Hepatocyte (in vitro differentiated cells): ENCODE data around the gene NOVA1. TPM values are rescaled to one million over a fixed set of nuclear protein-coding genes. Genes with fewer than 3 reads are reported as not detected.

ENCODE experiments used
- DNase-seq: peaks from one replicate; pipeline ENCODE4 v3.0.0-alpha.2; 2016; ENCODE audit warnings: low spot score
- H2AFZ ChIP-seq: fragments of 200-600 bp; sonication (generic); 2 replicates; pipeline ENCODE4 v1.6.0; 2016; ENCODE audit warnings: antibody characterized with exemption, mild to moderate bottlenecking
- H3K27ac ChIP-seq: fragments of 200-600 bp; sonication (generic); 2 replicates; pipeline ENCODE4 v1.5.1; 2016; ENCODE audit warnings: mild to moderate bottlenecking
- H3K27me3 ChIP-seq: fragments of 200-600 bp; sonication (generic); 2 replicates; pipeline ENCODE4 v1.6.1; 2016
- H3K36me3 ChIP-seq: fragments of 200-600 bp; sonication (generic); replicated peaks from 2 replicates; pipeline ENCODE4 v1.5.1; 2016; ENCODE audit warnings: low read depth; ENCODE audit not compliant: insufficient read depth
- H3K4me1 ChIP-seq: fragments of 200-600 bp; sonication (generic); 2 replicates; pipeline ENCODE4 v1.5.1; 2016; ENCODE audit warnings: mild to moderate bottlenecking, moderate library complexity; ENCODE audit not compliant: insufficient read depth
- H3K4me2 ChIP-seq: fragments of 200-600 bp; sonication (generic); 2 replicates; pipeline ENCODE4 v1.6.0; 2016
- H3K4me3 ChIP-seq: fragments of 200-600 bp; sonication (generic); 2 replicates; pipeline ENCODE4 v1.5.1; 2016; ENCODE audit warnings: mild to moderate bottlenecking
- H3K79me2 ChIP-seq: fragments of 200-600 bp; sonication (generic); 2 replicates; pipeline ENCODE4 v1.6.0; 2017; ENCODE audit warnings: mild to moderate bottlenecking
- H3K9me2 ChIP-seq: fragments of 200-600 bp; sonication (generic); replicated peaks from 2 replicates; pipeline ENCODE4 v1.6.0; 2017; ENCODE audit warnings: mild to moderate bottlenecking; ENCODE audit not compliant: insufficient read depth
- H3K9me3 ChIP-seq: fragments of 200-600 bp; sonication (generic); 2 replicates; pipeline ENCODE4 v1.5.1; 2016; ENCODE audit warnings: low read depth, mild to moderate bottlenecking
- H4K20me1 ChIP-seq: fragments of 200-600 bp; sonication (generic); 2 replicates; pipeline ENCODE4 v1.6.0; 2016; ENCODE audit warnings: mild to moderate bottlenecking; ENCODE audit not compliant: insufficient read depth, poor library complexity, severe bottlenecking
- EZH2 ChIP-seq: fragments of 200-600 bp; sonication (generic); IDR thresholded peaks from 2 replicates; pipeline ENCODE4 v1.6.1; 2016; ENCODE audit warnings: antibody characterized with exemption, mild to moderate bottlenecking, borderline replicate concordance
- EZH2phosphoT487 ChIP-seq: fragments of 200-600 bp; sonication (generic); IDR thresholded peaks from one replicate; pipeline ENCODE4 v1.6.1; 2018; ENCODE audit warnings: antibody characterized with exemption, mild to moderate bottlenecking, low read depth, moderate library complexity; ENCODE audit not compliant: unreplicated experiment, severe bottlenecking
- WGBS: methylation state at CpG from one replicate; pipeline ENCODE4 v1.1.6; 2016; ENCODE audit warnings: low lambda C conversion rate; ENCODE audit errors: missing lambda C conversion rate; 5-methylcytosine and 5-hydroxymethylcytosine counted together
- polyA plus RNA-seq: library from polyadenylated mRNA; unstranded; fragments of >200 nt; fragmentation: Nextera tagmentation; extraction: Ambion mirVana; gene quantifications from 2 replicates; pipeline ENCODE4 v1.2.1, GENCODE V29; 2016
- total RNA-seq: library from RNA; depleted of rRNA; stranded (reverse); fragments of >200 nt; gene quantifications from 2 replicates; pipeline ENCODE4 v1.2.3, GENCODE V29; 2014
- TF ChIP-seq, protein P1 (sequence below): fragments of 200-600 bp; sonication (generic); IDR thresholded peaks from 2 replicates; pipeline ENCODE4 v1.5.1; 2016; ENCODE audit warnings: antibody characterized with exemption, mild to moderate bottlenecking; ENCODE audit not compliant: poor library complexity

NOVA1 gene
- total and polyA plus RNA-seq, 2 experiments from 2014 or later, result 1.7 to 2.7 TPM

DNA sequence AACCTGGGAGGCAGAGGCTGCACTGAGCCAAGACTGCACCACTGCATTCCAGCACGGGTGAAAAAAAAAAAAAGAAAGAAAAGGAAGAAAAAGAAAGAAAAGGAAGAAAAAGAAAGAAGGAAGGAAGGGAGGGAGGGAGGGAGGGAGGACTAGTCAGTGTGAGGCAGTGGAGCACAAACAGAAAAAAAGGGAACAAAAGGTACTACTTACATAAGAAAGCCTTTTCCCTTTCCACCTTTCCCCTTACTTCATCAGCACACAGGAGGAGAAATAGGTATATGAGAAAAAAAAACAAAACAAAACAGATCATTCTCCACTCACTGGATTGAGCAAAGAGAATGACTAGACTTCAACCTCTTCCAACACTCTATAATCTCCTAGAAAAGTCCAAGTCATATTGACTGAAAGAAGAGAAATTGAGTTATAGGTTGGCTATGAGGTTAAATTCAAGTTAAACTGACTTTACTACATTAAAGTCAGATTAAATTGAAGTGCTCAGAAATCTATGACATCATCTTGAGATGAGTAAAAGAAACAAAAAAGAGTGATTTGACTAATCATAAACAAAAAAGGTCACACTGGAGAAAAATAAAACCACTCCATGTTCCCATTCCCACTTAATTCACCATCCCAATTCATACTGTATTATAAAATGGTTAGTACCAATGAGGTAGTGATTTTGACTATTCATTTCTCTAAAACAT is 43.6 kb downstream of the NOVA1 start:
- DNase-seq, result no peak
- Histone ChIP-seq H3K4me1 (no peaks in the 10 kb centered on the region), H3K27me3 (no peaks in the 10 kb centered on the region), H3K36me3 (no peaks in the 10 kb centered on the region), H3K4me2 (no peak overlapping the region), H3K27ac (no peak overlapping the region), H3K9me3 (no peaks in the 10 kb centered on the region), H4K20me1 (no peaks in the 10 kb centered on the region), H2AFZ (no peak overlapping the region), H3K79me2 (no peaks in the 10 kb centered on the region), H3K9me2 (no peaks in the 10 kb centered on the region), H3K4me3 (no peak overlapping the region)
- TF ChIP-seq EZH2phosphoT487, result no peak
- TF ChIP-seq, protein P1, sequence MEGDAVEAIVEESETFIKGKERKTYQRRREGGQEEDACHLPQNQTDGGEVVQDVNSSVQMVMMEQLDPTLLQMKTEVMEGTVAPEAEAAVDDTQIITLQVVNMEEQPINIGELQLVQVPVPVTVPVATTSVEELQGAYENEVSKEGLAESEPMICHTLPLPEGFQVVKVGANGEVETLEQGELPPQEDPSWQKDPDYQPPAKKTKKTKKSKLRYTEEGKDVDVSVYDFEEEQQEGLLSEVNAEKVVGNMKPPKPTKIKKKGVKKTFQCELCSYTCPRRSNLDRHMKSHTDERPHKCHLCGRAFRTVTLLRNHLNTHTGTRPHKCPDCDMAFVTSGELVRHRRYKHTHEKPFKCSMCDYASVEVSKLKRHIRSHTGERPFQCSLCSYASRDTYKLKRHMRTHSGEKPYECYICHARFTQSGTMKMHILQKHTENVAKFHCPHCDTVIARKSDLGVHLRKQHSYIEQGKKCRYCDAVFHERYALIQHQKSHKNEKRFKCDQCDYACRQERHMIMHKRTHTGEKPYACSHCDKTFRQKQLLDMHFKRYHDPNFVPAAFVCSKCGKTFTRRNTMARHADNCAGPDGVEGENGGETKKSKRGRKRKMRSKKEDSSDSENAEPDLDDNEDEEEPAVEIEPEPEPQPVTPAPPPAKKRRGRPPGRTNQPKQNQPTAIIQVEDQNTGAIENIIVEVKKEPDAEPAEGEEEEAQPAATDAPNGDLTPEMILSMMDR, result no peak
- no peak for TF ChIP-seq EZH2
- 80% methylated on average over 1 of the region's 1 CpG for WGBS

DNA sequence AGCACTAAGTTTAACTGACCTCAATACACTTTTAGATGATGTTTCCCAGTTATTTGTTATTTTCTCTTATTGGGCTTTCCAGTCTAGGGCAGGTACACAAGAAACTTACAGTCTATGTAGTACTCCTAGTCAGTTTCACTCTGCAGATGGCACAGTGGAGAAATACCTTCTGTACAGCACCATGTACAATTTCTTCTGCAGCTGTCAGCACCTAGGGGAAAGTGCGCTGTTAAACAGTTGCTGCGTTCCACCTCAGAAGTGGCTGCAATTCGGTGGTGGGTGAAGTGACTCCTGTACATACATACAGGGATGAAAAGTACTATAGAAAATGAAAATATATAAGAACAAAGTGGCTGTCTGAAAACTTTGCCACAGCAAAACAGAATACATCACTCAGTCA is 48.3 kb downstream of the NOVA1 start:
- Histone ChIP-seq H3K79me2 (no peaks in the 10 kb centered on the region), H3K27ac (no peak overlapping the region), H3K4me1 (no peaks in the 10 kb centered on the region), H3K9me2 (no peaks in the 10 kb centered on the region), H3K4me2 (no peak overlapping the region), H4K20me1 (no peaks in the 10 kb centered on the region), H3K4me3 (no peak overlapping the region), H3K9me3 (no peaks in the 10 kb centered on the region), H3K27me3 (no peaks in the 10 kb centered on the region), H3K36me3 (no peaks in the 10 kb centered on the region), H2AFZ (no peak overlapping the region)
- TF ChIP-seq, protein P1, result no peak
- no peak for TF ChIP-seq EZH2phosphoT487
- no peak for TF ChIP-seq EZH2
- WGBS, result 95% methylated on average over 3 of the region's 3 CpGs
- DNase-seq, result no peak

DNA sequence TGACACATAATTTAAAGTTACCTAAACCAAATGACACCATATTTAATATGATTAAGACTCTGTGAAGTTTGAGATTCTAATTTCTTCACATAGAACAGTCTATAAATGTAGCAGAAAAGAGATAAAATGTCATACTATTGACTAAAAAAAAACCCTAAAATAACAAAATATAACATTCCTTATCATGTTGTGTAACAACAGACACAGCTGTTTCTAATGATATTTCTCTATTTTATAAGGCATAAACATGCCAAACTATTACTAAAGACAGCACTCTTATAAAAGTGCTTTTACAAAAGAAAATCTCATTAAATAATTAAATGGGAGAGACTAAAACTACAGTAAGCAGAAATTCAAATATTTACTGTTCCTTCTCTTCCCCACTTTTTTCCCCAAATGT is 49.4 kb downstream of the NOVA1 start:
- no peaks in the 10 kb centered on the region for H3K9me3 ChIP-seq
- no peaks in the 10 kb centered on the region for H4K20me1 ChIP-seq
- H3K9me2 ChIP-seq, result no peaks in the 10 kb centered on the region
- no peak for DNase-seq
- no peak overlapping the region for H3K27ac ChIP-seq
- no peaks in the 10 kb centered on the region for H3K4me1 ChIP-seq
- TF ChIP-seq EZH2 (no peak), EZH2phosphoT487 (no peak)
- TF ChIP-seq, protein P1, result no peak
- H3K4me3 ChIP-seq, result no peak overlapping the region
- H3K36me3 ChIP-seq, result no peaks in the 10 kb centered on the region
- H3K79me2 ChIP-seq, result no peaks in the 10 kb centered on the region
- no peak overlapping the region for H3K4me2 ChIP-seq
- no peak overlapping the region for H2AFZ ChIP-seq
- H3K27me3 ChIP-seq, result no peaks in the 10 kb centered on the region
